Neural progenitor cell (in vitro differentiated cells): ENCODE results near the gene STON2.

Experiments
- EZH2 ChIP-seq: fragments of 200-600 bp; sonication (generic); IDR thresholded peaks from 2 replicates; pipeline ENCODE4 v1.6.1; 2017; ENCODE audit warnings: antibody characterized with exemption, mild to moderate bottlenecking, moderate library complexity
- EZH2phosphoT487 ChIP-seq: fragments of 200-600 bp; sonication (generic); IDR thresholded peaks from 2 replicates; pipeline ENCODE4 v1.6.1; 2017; ENCODE audit warnings: antibody characterized with exemption
- TF ChIP-seq, protein P1 (sequence below): fragments of 200-600 bp; sonication (generic); IDR thresholded peaks from 2 replicates; pipeline ENCODE4 v1.5.1; 2017; ENCODE audit warnings: antibody characterized with exemption, mild to moderate bottlenecking

DNA sequence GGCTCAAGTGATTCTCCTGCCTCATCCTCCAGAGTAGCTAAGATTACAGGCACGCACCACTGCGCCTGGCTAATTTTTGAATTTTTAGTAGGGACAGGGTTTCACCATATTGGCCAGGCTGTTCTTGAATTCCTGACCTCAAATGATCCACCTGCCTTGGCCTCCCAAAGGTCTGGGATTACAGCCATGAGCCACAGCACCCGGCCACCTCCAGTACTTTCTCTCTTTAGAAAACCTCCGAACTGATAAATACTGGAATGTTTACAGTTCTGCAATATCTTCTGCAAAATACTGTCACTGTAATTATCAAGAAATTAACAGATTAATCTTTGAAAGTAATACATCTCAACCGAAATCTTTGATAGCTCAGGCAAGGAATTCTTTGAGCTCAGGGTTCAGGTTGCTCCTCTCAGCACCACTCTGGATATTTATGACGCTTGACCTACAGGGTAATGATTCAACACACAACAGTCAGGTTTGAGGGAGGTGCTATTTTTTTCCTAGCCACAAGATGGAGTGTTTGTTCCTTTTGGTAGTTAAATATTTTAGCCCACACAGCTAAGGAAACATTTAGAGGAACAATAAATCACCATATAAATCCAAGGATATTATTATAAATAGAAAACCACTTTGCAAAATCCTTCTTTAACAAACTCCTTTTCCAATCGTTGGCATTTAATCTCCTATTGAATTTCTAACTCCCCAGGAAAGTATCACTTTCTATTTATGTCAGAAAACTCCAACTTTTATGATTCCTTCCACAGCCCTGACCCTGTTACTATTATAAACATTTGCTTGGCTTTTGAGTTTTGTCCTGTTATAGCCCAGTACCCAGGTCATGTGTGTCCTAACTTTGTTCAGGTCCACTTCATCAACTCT lies 130.8 kb downstream of the STON2 start:
- TF ChIP-seq EZH2 (no peak), EZH2phosphoT487 (no peak)
- TF ChIP-seq, protein P1, sequence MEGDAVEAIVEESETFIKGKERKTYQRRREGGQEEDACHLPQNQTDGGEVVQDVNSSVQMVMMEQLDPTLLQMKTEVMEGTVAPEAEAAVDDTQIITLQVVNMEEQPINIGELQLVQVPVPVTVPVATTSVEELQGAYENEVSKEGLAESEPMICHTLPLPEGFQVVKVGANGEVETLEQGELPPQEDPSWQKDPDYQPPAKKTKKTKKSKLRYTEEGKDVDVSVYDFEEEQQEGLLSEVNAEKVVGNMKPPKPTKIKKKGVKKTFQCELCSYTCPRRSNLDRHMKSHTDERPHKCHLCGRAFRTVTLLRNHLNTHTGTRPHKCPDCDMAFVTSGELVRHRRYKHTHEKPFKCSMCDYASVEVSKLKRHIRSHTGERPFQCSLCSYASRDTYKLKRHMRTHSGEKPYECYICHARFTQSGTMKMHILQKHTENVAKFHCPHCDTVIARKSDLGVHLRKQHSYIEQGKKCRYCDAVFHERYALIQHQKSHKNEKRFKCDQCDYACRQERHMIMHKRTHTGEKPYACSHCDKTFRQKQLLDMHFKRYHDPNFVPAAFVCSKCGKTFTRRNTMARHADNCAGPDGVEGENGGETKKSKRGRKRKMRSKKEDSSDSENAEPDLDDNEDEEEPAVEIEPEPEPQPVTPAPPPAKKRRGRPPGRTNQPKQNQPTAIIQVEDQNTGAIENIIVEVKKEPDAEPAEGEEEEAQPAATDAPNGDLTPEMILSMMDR = peak; percentile 88
